GM19035 (cell line): Measurements from ENCODE around the gene ST8SIA5.

ENCODE experiments used
- ATAC-seq: cut with Tn5 transposase; IDR thresholded peaks from one replicate; pipeline ENCODE4 v1.9.1; 2021; ENCODE audit not compliant: unreplicated experiment

Gene ST8SIA5

DNA sequence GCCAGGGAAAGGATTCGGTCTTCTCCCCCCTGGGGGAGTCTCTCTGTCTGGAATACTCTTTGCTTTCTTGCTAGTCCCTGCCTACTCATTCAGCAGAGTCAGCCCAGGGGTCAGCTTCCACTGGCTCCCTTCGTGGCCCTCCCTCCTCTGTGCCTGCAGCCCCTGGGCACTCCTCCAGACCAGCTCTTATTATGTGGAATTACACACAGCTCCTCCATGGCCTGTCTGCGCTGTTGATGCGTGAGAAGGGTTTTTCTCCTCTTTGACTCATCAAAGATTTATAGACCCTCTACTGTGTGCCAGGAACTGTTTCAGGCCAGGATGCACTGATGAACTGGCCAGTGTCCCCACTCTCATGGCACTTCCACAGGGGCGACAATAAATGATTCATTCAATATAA is 44.4 kb downstream of the ST8SIA5 start:
- no peak for ATAC-seq

DNA sequence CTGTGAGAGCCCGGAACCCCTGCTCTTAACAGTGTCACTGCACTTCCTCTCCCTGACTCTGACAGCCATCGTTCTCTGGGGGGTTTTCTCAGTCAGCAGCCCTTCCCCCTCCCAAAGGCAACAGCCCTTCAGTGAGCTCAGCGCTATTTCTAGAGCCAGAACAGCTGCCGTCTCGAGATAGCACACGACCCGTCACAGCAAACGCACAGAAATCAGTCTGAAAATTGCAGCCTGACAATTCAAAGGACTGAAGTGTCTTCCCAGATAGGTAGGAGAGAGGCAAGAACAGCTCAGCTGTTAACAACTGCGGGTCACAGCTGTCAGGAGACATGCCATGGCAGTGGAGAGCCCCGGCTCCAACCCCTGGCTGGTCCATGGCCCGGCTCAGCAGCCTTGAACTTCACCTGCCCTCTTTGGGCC is 45.4 kb downstream of the ST8SIA5 start:
- ATAC-seq, result peak; percentile 57

DNA sequence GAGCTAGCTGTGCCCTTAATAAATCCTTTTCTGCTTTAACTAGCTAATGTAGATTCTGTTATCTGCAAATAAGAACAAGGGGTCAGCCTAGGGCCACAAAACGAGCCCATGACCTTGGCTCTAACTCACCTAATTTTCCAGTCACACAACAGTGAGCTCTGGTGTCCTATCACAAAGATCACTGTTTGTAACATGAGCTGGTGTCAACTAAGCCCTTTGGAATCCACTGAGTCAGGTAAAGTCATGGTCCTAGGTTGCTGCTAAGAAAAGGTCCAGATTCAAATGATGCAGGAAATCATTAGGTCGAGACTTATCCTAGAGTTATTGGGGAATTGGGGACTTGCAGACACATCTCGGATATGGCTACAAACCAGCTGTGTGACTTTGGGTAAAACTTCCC is 49.9 kb downstream of the ST8SIA5 start:
- ATAC-seq, result no peak

DNA sequence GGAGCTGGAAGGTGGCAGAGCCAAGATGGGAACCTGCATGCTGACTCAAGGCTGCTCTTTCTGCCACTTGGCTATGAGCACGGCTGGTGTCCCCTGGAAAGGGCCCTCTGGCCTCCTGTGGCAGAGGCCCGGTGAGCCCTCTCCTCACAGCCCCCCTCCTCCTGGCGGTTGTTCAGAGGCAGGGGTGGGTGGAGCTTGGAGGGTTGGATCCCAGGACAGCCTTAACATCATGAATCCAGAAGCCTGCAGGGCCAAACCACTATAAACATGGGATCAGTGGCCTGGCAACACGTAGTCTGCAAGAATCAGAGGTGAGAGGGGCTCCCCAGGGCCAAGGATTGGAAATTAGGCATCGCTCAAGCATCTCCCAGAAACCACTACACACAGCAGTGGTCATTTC is 51.3 kb downstream of the ST8SIA5 start:
- no peak for ATAC-seq

DNA sequence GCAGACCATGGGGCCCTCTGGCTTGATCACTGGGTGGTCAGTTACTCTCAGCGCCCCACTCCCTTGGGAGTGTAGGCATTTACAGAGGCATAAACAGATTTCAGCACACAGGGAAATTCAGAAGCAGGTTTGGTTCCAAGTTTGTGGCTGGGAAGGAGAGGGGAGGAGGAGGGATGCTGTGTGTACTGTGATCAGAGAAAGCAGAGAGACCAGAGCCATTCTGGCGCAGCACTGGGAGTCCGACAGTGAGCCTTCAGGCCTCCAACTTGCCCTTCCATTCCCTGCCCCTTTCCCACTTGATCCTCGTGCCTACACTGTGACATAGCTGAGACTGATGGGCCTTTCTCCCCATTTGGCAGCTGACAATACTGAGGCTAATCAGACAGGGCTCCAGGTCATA is 52.0 kb downstream of the ST8SIA5 start:
- no peak for ATAC-seq

DNA sequence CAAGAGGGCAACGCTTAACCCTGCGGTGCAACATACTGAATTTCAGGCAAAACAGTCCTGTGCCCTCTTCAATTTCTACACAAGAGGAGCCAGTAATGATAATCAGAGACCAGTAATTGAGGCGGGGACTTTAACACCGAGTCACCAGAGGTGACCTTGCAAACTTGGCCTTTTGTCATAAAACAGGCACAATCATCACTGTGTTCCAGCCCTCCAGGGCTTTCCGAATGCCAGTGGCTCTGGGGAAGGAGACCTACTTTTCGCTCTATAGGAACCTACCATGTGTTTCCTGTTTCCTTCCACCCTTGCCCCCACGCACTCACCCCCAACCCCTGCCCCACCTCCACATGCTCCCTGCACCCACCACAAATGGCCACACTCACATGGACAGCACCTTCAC is 52.7 kb downstream of the ST8SIA5 start:
- no peak for ATAC-seq

DNA sequence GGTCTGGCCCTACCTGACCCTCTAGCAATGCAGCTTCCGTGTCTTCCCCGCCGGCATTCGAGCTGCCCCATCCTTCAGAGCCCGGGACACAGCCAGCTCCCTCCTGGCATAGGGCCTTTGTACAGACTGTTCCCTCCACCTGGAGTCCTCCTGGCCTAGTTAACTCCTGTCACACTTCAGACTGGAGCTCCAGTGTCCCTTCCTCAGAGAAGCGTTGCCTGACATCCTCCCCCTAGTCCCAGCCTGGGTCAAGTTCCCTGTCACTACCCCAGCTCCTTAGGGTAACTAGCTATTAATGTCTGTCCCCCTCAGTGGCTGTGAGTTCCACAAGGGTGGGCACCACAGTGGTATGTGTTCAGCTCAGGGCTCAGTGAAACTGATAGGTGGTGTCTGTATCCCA is 54.4 kb downstream of the ST8SIA5 start:
- no peak for ATAC-seq

DNA sequence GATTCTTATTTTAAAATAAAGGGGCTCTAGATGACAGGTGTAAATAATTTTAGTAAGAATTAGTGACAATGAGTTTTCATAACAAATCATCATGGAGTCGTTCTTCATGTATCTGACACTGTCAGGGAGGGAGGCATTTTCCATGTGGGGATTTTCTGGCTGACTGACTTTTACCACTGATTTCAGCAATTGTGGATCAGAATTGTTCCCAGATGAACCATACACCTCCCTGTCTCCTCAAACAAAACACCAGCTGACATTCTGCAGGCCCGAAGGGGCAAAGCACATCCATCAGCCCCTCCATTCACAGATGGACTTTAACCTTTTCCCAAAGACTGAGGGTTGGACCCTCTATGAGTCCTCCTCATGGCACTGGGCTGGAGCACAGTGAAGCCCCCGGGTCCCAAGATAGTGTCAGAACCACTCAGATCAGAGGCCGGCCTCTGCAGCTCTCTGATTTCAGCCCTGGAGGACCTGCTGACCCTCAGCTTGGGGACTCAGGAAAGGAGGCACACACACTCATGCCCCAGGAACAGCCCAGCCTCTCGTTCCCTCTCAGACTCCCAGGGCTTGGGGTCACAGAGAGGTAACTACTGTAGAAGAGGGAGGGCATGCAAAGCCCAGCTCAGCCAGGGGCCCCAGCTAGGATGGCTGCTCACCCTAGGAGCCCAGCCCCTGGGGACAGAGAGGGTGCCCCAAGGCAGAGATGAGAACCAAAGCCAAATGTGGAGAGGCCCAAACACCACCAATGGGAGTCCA is 56.6 kb downstream of the ST8SIA5 start:
- ATAC-seq, result no peak

DNA sequence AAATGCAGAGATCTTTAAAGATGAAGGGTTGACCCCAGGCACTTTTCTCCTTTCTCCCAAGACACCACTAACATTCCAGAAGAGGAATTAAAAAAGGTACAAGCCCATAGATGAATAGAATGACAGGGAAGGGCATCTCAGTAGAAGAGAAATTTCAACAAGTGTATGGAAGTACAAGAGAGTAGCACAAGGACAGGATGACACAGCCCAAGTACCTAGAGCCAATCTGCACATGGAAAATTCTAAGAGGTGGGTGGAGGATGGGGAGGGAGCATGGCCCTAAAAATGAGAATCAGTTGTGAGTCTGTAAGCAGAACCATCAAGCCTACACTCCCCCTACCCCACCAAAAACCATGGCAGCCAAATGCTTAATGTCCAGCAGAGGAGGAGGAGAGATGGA is 60.2 kb downstream of the ST8SIA5 start:
- no peak for ATAC-seq

DNA sequence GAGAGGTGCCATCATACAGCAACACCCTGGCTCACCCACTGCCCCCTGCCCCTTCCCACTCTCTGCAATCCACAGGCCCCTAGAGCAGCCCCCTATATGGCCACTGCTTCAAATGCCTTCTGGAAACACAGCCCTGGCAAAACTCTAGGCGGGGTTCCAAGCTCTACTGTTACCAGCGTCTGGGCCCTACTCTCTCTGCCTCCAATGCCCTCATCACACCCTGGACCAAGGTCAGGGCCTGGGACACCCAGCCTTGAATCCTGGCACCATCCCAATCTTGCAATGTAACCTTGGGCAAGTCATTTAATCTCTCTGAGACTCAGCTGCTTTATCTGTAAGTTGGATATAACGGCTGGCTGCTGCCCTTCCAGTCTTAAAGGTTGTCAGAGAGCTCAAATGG is 60.6 kb downstream of the ST8SIA5 start:
- no peak for ATAC-seq

DNA sequence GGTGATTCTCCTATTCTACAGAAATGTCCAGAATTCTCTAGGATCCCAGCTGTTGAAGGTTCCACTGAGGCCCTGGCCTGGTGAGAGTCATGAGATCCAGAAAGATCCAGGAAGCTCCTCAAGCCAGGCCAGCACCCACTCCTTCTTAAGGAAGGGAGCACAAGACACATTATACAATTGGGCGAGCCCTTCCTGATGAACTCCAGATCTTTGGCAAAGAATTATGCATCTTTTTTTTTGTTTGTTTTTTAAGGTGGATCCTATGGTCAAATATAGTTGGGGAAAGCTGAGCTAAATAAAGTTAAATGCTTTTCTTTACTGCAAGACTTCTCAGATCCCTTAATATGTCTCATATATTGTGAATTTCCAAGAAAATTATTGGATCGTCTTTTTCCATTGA is 62.9 kb downstream of the ST8SIA5 start:
- no peak for ATAC-seq

DNA sequence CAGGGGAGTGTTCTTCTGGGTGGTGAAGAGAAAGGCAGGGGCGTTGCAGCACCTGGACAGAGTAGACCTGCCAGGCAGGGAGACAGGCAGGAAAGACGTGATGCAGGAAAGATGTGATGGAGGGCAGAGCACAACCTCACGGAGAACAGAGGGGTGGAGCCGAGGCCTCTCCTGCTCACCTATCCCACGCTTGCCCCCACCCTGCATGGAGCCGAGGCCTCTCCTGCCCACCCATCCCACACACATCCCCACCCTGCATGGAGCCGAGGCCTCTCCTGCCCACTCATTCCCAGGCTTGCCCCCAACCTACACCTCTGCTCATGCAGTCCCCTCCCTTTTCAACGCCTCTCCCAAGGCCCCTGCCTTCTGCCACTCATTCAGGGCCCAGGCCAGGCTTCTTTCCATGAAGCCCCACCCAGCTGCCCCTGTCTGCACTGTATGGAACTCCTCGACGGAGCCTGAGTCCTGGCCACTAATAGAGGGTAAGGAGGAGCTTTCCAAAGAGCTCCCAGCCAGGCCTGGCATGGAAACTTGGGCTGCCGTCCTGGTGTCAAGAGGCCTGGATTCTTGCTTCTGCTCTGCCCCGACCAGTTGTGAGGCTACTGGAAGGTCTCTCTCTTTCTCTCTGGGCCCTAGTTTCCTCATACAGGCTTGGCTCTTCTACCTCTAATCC is 67.9 kb downstream of the ST8SIA5 start:
- ATAC-seq, result no peak

DNA sequence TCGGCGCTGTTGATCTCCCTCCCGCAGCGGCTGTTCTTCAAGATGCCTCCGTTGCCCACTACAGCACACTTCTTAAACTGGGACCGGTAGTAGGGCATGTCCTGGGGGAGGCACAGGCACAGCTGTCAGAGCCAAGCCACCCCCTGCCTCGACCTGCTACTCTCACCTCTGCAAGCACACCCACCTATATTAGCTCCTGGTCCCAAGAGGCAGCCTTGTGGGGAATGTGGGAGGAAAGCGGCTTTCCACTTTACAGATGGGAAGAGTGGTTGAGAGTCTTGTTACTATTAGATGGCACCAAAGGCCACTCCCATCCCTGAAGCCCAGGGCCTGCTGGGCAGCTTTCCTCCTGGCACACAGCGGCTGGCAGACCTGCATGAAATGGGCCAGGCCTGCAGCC is 70.7 kb downstream of the ST8SIA5 start:
- ATAC-seq, result no peak

DNA sequence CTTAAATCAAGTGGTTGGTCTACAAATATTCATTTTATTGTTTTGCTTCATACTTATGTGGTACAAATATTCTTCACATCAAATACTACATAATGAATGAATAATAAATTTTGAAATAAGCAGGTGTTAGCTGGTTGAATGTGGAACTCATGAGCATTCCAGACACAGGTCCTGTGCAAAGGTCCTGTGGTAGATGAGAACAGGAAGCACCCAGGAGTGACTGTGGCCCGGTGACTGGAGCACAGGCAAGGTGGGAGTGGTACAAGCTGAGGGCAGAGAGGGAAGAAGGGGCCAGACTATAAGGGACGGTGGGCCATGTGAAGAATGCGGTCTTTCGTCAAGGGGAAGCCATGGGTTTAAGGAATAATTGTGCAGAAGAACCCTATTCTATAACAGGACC is 73.6 kb downstream of the ST8SIA5 start:
- no peak for ATAC-seq

DNA sequence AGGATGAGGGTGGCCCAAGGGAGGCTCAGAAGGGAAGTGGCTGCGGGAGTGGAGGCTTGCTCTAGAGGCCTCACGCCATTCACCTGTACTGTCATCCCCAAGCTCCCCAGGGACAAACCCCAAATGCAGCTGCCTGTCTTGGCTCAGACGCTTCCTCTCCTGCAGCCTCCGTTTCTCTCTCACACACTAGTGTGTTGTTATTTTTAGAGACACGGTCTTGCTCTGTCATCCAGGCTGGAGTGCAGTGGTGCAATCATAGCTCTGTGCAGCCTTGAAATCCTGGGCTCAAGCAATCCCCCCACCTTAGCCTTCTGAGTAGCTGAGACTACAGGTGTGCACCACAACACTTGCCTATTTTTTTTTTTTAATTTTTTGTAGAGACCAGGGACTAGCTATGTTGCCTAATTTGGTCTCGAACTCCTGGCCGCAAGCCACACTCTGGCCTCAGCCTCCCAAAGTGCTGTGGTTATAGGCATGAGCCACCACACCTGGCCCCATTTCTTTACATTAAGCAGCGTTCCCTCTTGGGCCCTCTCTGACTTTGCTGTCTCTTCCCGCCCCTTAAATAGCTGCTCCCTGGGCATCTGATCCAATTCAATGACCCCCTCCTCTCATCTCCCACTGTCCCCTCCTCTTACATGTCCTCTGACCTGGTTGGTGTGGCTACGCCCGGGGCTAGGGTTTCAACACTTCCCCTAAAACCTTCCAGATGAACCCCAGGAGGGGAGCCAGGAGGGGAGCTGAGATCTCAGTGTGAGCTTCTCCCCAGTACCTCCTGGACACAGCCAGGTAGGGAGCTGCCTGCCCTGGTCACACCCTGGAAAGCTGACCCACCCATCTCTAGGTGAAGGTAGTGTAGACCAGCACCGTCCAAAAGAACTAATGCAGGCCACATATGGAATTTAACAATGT is 75.8 kb downstream of the ST8SIA5 start:
- no peak for ATAC-seq

DNA sequence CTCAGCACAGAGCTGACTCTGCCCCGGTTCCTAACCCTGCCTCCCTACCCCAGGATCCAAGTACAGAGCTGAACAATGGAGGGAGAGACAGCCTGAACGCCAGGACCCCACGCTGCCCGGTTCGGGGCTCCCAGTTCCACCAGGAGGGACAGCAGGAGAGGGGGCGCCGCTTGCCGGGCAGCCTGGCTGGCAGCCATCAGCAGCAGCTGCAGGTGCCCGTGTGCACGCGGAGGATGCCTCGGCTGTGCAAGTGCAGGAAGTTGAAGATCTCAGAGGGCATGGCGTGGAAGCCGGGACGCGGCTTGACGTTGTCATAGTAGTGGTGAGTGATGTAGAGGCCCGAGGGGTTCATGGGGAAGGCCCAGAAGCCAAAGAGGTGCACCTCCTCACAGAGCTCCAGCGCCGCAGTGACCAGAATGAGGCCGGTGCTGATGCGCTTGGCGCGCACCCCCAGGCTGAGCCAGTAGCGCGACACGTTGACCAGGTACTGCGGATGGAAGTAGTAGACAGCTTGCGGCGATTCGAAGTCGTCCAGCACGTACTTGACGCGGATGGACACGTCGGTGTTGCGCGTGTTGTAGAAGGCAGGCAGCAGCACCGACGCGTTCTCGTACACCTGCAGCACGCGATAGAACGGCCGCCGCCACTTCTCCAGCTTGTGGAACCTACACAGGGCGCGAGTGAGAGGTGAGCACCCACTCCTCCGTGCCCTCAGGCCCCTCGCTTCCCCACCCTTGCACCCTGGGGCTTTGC is 76.8 kb downstream of the ST8SIA5 start:
- ATAC-seq, result no peak

DNA sequence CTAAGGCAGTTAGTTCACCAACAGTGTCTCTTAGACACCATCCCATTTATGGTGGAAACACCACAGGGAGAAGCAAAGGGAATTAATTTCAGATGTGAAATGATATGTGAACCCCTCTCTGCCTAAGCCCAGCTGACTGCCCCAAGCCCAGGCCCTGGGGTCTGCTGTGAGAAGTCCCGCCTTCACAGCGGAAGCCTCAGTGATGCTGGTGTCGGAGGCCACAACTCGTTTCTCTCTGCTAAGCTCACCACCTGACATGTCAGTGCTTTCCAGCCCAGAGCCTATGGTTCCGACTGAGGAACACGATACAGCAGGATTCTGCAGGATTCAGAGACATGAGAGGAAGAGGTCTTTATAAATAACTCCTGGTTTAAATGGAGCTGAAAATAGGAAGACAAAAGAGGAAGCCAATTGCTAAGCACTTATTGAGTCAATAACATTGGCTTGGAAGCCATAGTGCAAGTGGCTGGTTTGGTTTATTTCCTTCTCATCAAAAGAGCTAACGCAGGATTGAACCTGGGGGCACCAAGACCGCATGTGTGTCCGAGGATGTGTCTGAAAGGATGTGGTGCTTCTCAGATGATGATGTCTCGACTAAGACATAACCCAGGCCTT is 78.0 kb downstream of the ST8SIA5 start:
- ATAC-seq, result no peak

DNA sequence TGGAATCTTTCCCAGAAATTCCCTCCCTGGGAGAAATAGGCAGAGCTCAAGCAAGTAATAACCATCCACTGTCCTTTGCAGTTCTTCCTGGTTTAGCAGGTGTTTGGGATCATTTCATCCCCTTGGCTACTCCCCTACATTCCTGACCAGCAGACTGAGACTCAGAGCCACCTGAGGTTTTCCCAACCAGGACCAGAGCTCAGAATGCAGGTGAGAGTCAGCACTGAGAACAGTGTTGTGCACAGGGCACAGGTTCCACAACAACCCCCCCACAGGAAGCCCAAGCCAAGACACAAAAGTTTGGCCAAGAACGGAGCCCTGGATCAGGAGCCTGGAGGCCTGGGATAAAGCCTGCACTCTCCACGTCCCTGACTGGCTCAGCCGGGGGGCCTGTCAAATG is 78.8 kb downstream of the ST8SIA5 start:
- no peak for ATAC-seq

DNA sequence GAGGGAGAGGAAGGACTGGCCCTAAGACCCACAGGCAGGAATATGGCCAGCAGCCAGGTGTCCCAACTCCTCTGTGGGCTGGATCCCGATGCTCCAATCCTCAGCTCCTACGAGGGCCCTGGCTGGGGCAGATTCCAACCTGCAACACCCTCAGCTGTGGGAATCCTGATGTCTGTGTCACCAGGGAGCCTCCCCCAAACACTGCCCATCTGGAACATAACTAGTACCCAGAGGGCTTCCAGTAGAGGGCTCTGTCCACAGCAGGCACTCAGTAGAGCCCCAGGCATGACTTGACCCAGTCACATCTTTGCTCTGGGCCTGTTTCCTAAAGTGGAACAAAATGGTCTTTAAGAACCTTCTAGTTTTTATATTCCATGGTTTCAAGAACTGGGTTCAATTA is 79.2 kb downstream of the ST8SIA5 start:
- no peak for ATAC-seq

DNA sequence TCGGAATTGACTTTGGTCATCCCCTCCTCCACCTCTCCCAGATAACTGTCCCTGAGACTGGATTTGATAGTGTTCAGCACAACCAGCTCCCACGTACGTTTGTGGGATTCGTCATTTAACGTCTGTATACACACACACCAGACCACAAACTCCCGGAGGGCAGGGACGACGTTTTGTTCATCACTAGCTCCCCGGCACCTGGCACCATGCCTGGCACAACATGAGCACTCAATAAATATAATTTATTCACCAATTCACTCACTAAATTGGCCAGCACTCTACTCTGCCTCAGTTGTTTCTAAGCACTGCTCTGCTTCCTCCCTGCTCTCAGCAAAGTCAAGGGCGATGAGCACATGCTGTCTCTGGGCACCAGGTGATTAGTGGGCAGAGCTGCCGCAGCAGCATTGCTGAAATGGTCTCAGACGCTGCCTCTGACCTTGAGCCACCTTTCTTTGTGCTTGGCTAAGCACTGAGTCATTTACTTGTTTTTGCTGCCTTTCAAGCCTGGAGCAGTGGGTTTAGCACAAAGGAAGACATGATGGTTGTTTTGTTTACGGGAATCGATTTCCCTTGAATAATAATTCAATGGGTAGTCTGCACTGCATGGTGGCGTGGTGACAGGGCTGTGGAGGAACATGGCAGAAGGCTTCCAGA is 80.5 kb downstream of the ST8SIA5 start:
- no peak for ATAC-seq
